Colonic mucosa (tissue), 4 donors: Measurements from ENCODE around the gene PRKCE. TPM values are rescaled to one million over a fixed set of nuclear protein-coding genes. Genes with fewer than 3 reads are reported as not detected.
A peak's percentile ranks its signal among the peaks of the same experiment; 100 is the strongest.

Experiments
- DNase-seq: peaks from one replicate; pipeline ENCODE4 v3.0.0-alpha.2; 2020
- H3K27ac ChIP-seq: fragments of 200-600 bp; one replicate; pipeline ENCODE4 v1.8.0; 2021
- H3K27me3 ChIP-seq: fragments of 200-600 bp; one replicate; pipeline ENCODE4 v1.8.0; 2021
- H3K36me3 ChIP-seq: fragments of 200-600 bp; one replicate; pipeline ENCODE4 v1.8.0; 2021
- H3K4me1 ChIP-seq: fragments of 200-600 bp; one replicate; pipeline ENCODE4 v1.8.0; 2021; ENCODE audit warnings: mild to moderate bottlenecking
- H3K4me3 ChIP-seq: fragments of 200-600 bp; one replicate; pipeline ENCODE4 v1.8.0; 2021
- H3K9ac ChIP-seq, 2 donors: one replicate each; pipeline ENCODE4 v1.7.0; 2013; ENCODE audit warnings: control low read depth in 2 of 2, low read depth in 2 of 2, low read length in 2 of 2
- H3K9me3 ChIP-seq: fragments of 200-600 bp; one replicate; pipeline ENCODE4 v1.8.0; 2021
- intact Hi-C: fragments of 100-400 bp; cut with DNase I; formaldehyde crosslinking; loops from one replicate; pipeline ENCODE4 v1.14.1; 2022
- total RNA-seq, 2 donors: library from RNA; stranded (reverse); fragmentation: NEBNext Ultra II Directional in 1 of 2; extraction: Animal tissue kit (Norgen Biotek cat#: 25700) in 1 of 2; gene quantifications; one replicate each; pipeline ENCODE4 v1.2.1, GENCODE V29; 2021
- TF ChIP-seq, protein P1 (sequence below): fragments of 200-600 bp; IDR thresholded peaks from one replicate; pipeline ENCODE4 v1.8.0; 2022; ENCODE audit warnings: antibody characterized with exemption, mild to moderate bottlenecking
- donor health status: healthy.
- donor health status: DM: no; HTN: no; CAD: no.
- donor health status: DM: no; HTN: no; CAD: no.

The PRKCE gene
- total RNA-seq, 2 donors from 2014 or later = 17.5 to 25.8 TPM

DNA sequence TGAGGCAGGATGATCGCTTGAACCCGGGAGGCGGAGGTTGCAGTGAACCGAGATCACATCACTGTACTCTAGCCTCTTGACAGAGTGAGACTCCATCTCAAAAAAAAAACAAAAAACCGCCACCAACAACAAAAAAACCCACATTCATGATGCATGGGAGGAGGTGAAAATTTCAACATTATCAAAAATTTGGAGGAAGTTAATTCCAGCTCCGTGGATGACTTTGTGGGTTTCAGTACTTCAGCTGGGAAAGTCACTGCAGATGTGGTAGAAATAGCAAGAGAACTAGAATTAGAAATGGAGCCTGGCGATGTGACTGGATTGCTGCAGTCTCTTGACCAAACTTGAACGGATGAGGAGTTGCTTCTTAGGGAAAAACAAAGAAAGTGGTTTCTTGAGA lies 74.3 kb downstream of the PRKCE start:
- H3K9me3 ChIP-seq = no peaks in the 10 kb centered on the region
- TF ChIP-seq, protein P1, sequence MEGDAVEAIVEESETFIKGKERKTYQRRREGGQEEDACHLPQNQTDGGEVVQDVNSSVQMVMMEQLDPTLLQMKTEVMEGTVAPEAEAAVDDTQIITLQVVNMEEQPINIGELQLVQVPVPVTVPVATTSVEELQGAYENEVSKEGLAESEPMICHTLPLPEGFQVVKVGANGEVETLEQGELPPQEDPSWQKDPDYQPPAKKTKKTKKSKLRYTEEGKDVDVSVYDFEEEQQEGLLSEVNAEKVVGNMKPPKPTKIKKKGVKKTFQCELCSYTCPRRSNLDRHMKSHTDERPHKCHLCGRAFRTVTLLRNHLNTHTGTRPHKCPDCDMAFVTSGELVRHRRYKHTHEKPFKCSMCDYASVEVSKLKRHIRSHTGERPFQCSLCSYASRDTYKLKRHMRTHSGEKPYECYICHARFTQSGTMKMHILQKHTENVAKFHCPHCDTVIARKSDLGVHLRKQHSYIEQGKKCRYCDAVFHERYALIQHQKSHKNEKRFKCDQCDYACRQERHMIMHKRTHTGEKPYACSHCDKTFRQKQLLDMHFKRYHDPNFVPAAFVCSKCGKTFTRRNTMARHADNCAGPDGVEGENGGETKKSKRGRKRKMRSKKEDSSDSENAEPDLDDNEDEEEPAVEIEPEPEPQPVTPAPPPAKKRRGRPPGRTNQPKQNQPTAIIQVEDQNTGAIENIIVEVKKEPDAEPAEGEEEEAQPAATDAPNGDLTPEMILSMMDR = no peak
- peaks cover 16% of the 10 kb centered on the region for H3K4me1 ChIP-seq
- no peak overlapping the region for H3K9ac ChIP-seq
- no peak overlapping the region for H3K27ac ChIP-seq
- no peaks in the 10 kb centered on the region for H3K27me3 ChIP-seq
- no peak for DNase-seq
- H3K36me3 ChIP-seq = no peaks in the 10 kb centered on the region
- no peak overlapping the region for H3K4me3 ChIP-seq
- intact Hi-C loops = no loop called here

DNA sequence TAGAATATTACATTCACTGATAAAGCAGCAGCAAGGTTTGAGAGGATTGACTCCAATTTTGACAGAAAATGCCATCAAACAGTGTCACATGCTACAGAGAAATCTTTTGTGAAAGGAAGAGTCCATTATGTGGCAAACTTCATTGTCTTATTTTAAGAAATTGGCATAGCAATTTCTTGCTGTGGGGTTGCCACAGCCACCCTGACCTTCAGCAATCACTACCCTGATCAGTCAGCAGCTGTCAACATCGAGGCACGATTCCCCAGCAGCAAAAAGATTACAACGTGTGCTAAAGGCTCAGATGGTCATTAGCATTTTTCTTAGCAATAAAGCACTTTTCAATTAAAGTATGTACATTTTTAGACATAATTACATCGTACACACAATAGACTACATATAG lies 74.7 kb downstream of the PRKCE start:
- Histone ChIP-seq H3K36me3 (no peaks in the 10 kb centered on the region), H3K9me3 (no peaks in the 10 kb centered on the region), H3K4me1 (peaks cover 16% of the 10 kb centered on the region), H3K4me3 (no peak overlapping the region), H3K27me3 (no peaks in the 10 kb centered on the region), H3K27ac (no peak overlapping the region), H3K9ac (no peak overlapping the region)
- TF ChIP-seq, protein P1 = no peak
- intact Hi-C loops = no loop called here
- DNase-seq = no peak

DNA sequence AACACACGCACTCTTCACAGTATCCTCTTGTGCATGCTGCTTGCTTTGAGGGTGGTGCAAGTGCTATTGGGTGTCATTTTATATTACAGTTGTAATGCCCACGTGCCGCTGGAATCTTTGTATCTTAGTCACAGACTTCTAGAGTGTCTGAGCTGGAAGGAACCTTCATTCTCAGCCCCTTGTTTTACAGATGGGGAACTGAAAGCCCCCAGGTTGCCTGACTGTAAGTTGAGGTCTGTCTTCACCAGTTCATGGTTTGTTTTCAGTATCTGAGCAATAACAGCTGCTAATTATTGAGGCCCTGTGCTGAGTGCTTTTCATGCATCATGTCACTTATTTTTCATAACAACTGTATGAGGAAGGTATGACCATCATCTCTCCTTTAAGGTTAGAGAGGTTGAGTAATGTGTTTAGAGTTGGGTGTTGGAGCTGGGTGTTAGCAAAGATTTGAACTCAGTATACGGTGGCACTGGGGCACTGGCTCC lies 77.0 kb downstream of the PRKCE start:
- no peak for DNase-seq
- Histone ChIP-seq H3K27ac (no peak overlapping the region), H3K27me3 (no peaks in the 10 kb centered on the region), H3K36me3 (no peaks in the 10 kb centered on the region), H3K4me1 (peaks cover 12% of the 10 kb centered on the region), H3K9ac (no peak overlapping the region), H3K4me3 (no peak overlapping the region), H3K9me3 (no peaks in the 10 kb centered on the region)
- TF ChIP-seq, protein P1 = no peak
- intact Hi-C loops = no loop called here

DNA sequence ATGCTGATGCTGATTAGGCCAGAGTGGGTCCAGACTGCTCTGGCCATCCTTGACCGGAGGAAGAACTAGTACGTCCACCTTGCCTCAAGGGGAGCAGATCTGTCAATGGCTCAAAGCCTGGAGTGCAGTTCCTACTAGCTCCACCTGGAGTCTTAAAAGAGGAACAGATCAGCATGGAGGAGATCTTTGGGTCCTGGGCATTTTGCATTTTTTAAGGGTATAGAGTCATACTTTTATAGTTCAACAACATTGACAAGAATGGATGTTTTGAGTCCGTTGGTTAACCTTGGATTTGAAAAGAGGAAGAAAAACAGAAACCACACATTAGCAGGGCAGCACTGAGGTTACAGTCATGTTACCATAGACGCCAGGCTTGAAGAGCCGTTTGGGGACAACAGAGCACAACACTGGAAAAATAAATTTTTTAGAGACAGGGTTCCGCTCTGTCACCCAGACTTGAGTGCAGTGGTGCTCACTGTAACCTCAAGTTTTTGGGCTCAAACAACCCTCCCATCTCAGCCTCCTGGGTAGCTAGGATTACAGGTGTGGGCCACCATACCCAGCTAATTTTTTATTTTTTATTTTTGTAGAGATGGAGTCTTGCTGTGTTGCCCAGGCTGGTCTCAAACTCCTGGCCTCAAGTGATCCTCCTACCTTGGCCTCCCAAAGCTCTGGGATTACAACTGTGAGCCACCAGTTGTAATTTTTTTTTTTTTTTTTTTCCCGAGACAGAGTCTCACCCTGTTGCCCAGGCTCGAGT lies 78.5 kb downstream of the PRKCE start:
- TF ChIP-seq, protein P1 = peak; percentile 24
- intact Hi-C loops = no loop called here
- Histone ChIP-seq H3K36me3 (no peaks in the 10 kb centered on the region), H3K4me3 (no peak overlapping the region), H3K27me3 (no peaks in the 10 kb centered on the region), H3K4me1 (no peaks in the 10 kb centered on the region), H3K27ac (no peak overlapping the region), H3K9ac (no peak overlapping the region), H3K9me3 (no peaks in the 10 kb centered on the region)
- no peak for DNase-seq

DNA sequence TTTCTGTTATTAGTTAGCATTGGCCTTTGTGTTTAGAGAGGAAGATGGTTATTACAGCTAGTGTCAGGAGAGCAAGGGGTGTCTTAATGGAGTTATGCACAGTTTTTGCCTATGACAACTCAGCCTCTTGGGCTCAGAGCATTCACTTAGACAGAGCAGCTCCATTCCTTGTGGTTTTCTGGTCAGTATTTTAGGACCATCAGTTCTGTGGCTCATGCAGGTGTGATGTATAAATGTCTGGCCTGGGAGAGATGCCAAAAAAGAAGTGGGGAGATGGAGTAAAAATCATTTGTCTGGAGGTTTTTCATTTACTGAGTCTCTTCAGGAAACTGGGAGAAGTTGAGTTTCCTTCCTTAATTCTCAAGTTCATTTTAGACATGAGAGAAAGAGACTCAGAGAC lies 79.7 kb downstream of the PRKCE start:
- no peaks in the 10 kb centered on the region for H3K36me3 ChIP-seq
- H3K9me3 ChIP-seq = no peaks in the 10 kb centered on the region
- H3K4me1 ChIP-seq = no peaks in the 10 kb centered on the region
- H3K4me3 ChIP-seq = no peak overlapping the region
- H3K9ac ChIP-seq = no peak overlapping the region
- no peaks in the 10 kb centered on the region for H3K27me3 ChIP-seq
- DNase-seq = no peak
- H3K27ac ChIP-seq = no peak overlapping the region
- TF ChIP-seq, protein P1 = no peak
- intact Hi-C loops = no loop called here
